A673 (cell line): ENCODE results near the gene SLC4A2.
"Not testable (repeated sequence)": the region's sequence is repeated elsewhere in the genome, so short reads cannot be mapped to it uniquely, and the experiment has no call there.

Experiments
- EZH2 ChIP-seq: fragments of 200-600 bp; sonication (generic); IDR thresholded peaks from 2 replicates; pipeline ENCODE4 v1.6.1; 2017; ENCODE audit warnings: borderline replicate concordance, low read depth, mild to moderate bottlenecking, mixed read lengths, antibody characterized with exemption, low read length; ENCODE audit not compliant: poor library complexity, severe bottlenecking
- TF ChIP-seq, protein P1 (sequence below): fragments of 300-800, 200-600 bp; sonication (generic); conservative IDR thresholded peaks from 2 replicates; pipeline ENCODE4 v1.5.1; 2017; ENCODE audit warnings: low read depth, mild to moderate bottlenecking, antibody characterized with exemption, low read length, moderate library complexity, mixed read lengths

DNA sequence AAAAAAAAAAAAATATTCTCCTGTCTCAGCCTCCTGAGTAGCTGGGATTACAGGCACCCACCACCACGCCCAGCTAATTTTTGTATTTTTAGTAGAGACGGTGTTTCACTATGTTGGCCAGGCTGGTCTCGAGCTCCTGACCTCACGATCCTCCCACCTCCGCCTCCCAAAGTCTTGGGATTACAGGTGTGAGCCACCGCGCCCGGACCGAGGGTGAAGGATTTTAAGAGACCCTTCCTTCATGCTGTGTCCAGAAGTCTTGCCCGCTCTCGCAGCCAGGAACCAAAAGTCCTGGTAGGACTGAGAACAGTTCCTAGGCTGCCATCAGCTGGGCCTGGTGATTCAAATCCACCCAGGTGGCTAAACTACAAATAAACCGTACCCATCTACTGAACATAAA, 47.8 kb upstream of the SLC4A2 start:
- TF ChIP-seq, protein P1, sequence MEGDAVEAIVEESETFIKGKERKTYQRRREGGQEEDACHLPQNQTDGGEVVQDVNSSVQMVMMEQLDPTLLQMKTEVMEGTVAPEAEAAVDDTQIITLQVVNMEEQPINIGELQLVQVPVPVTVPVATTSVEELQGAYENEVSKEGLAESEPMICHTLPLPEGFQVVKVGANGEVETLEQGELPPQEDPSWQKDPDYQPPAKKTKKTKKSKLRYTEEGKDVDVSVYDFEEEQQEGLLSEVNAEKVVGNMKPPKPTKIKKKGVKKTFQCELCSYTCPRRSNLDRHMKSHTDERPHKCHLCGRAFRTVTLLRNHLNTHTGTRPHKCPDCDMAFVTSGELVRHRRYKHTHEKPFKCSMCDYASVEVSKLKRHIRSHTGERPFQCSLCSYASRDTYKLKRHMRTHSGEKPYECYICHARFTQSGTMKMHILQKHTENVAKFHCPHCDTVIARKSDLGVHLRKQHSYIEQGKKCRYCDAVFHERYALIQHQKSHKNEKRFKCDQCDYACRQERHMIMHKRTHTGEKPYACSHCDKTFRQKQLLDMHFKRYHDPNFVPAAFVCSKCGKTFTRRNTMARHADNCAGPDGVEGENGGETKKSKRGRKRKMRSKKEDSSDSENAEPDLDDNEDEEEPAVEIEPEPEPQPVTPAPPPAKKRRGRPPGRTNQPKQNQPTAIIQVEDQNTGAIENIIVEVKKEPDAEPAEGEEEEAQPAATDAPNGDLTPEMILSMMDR: not testable (repeated sequence)
- not testable (repeated sequence) for TF ChIP-seq EZH2
